HCT116 (cell line): ENCODE measurements around the gene THNSL1.

Experiments
- EZH2 ChIP-seq: fragments of 200-600 bp; sonication (generic); IDR thresholded peaks from 2 replicates; pipeline ENCODE4 v1.6.1; 2017; ENCODE audit warnings: antibody characterized with exemption, mixed run types
- EZH2phosphoT487 ChIP-seq: fragments of 200-600 bp; IDR thresholded peaks from 2 replicates; pipeline ENCODE4 v1.6.1; 2018; ENCODE audit warnings: antibody characterized with exemption, borderline replicate concordance
- POLR2A ChIP-seq: IDR thresholded peaks from 2 replicates; pipeline ENCODE4 v1.7.0; 2011; ENCODE audit warnings: borderline replicate concordance; ENCODE audit not compliant: insufficient read depth, insufficient read length; ENCODE audit errors: extremely low read depth
- POLR2AphosphoS5 ChIP-seq: IDR thresholded peaks from 2 replicates; pipeline ENCODE4 v1.6.1; 2011; ENCODE audit warnings: mild to moderate bottlenecking, low read depth, low read length, moderate library complexity
- RAD21 ChIP-seq: IDR thresholded peaks from 2 replicates; pipeline ENCODE4 v1.6.1; 2012; ENCODE audit warnings: low read depth, mild to moderate bottlenecking
- SIN3A ChIP-seq: IDR thresholded peaks from 2 replicates; pipeline ENCODE4 v1.6.1; 2012; ENCODE audit warnings: low read depth
- SP1 ChIP-seq: IDR thresholded peaks from 2 replicates; pipeline ENCODE4 v1.6.1; 2012; ENCODE audit warnings: low read depth
- YY1 ChIP-seq: IDR thresholded peaks from 2 replicates; pipeline ENCODE4 v1.6.1; 2011; ENCODE audit warnings: low read length, low read depth, moderate library complexity, mild to moderate bottlenecking; ENCODE audit not compliant: insufficient replicate concordance; ENCODE audit errors: extremely low read depth
- TF ChIP-seq, protein P1 (sequence below), 3 experiments: fragments of 200-600 bp in 1 of 3; sonication (generic) in 1 of 3; IDR thresholded peaks in 2 of 3; conservative IDR thresholded peaks in 1 of 3; 2 replicates each; pipeline ENCODE4 v1.5.1; 2012 to 2017; ENCODE audit warnings: low read depth in 2 of 3, low read length in 2 of 3, antibody characterized with exemption in 1 of 3, borderline replicate concordance in 1 of 3, control low read depth in 1 of 3, mild to moderate bottlenecking in 1 of 3, mixed read lengths in 1 of 3, mixed run types in 1 of 3, moderate library complexity in 1 of 3; ENCODE audit not compliant: insufficient read depth in 1 of 3
- TF ChIP-seq, protein P2 (sequence below): IDR thresholded peaks from 2 replicates; pipeline ENCODE4 v1.6.1; 2011; ENCODE audit warnings: mild to moderate bottlenecking, low read length, moderate library complexity; ENCODE audit not compliant: insufficient replicate concordance; ENCODE audit errors: extremely low read depth
- TF ChIP-seq, protein P3 (sequence below): IDR thresholded peaks from 2 replicates; pipeline ENCODE4 v1.6.1; 2012; ENCODE audit warnings: low read depth

DNA sequence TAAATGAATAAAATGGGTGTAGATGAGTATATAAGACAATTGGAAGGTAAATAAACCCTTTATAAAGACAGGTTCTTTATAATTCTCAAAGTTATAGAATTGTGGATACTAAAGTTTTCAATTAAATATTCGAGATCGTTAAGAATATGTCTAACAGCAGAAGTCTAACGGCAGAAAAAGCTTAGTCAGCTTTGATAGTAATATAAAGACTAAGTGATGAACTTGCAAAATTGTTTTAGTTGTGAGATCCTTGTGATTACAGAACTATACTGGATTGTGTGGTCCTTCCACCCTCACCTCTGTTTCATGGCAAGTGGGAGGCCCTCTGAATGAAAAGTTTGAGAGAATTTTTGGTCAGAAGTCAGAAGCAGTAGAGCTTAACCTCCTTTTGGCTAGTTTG is 2.3 kb downstream of the THNSL1 start:
- TF ChIP-seq, protein P1, sequence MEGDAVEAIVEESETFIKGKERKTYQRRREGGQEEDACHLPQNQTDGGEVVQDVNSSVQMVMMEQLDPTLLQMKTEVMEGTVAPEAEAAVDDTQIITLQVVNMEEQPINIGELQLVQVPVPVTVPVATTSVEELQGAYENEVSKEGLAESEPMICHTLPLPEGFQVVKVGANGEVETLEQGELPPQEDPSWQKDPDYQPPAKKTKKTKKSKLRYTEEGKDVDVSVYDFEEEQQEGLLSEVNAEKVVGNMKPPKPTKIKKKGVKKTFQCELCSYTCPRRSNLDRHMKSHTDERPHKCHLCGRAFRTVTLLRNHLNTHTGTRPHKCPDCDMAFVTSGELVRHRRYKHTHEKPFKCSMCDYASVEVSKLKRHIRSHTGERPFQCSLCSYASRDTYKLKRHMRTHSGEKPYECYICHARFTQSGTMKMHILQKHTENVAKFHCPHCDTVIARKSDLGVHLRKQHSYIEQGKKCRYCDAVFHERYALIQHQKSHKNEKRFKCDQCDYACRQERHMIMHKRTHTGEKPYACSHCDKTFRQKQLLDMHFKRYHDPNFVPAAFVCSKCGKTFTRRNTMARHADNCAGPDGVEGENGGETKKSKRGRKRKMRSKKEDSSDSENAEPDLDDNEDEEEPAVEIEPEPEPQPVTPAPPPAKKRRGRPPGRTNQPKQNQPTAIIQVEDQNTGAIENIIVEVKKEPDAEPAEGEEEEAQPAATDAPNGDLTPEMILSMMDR (IDR thresholded peaks at IDR 0.05 in 2 of 3, conservative IDR thresholded peaks at IDR 0.05 in 1 of 3; ENCODE audit: borderline replicate concordance in 1 of 3, insufficient read depth in 1 of 3, low read depth in 2 of 3, low read length in 2 of 3) = no peak
- TF ChIP-seq POLR2A (no peak), EZH2phosphoT487 (no peak), SP1 (no peak), POLR2AphosphoS5 (no peak), EZH2 (no peak), SIN3A (no peak), RAD21 (no peak), YY1 (no peak)
- TF ChIP-seq, protein P2, sequence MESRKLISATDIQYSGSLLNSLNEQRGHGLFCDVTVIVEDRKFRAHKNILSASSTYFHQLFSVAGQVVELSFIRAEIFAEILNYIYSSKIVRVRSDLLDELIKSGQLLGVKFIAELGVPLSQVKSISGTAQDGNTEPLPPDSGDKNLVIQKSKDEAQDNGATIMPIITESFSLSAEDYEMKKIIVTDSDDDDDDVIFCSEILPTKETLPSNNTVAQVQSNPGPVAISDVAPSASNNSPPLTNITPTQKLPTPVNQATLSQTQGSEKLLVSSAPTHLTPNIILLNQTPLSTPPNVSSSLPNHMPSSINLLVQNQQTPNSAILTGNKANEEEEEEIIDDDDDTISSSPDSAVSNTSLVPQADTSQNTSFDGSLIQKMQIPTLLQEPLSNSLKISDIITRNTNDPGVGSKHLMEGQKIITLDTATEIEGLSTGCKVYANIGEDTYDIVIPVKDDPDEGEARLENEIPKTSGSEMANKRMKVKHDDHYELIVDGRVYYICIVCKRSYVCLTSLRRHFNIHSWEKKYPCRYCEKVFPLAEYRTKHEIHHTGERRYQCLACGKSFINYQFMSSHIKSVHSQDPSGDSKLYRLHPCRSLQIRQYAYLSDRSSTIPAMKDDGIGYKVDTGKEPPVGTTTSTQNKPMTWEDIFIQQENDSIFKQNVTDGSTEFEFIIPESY = no peak
- TF ChIP-seq, protein P3, sequence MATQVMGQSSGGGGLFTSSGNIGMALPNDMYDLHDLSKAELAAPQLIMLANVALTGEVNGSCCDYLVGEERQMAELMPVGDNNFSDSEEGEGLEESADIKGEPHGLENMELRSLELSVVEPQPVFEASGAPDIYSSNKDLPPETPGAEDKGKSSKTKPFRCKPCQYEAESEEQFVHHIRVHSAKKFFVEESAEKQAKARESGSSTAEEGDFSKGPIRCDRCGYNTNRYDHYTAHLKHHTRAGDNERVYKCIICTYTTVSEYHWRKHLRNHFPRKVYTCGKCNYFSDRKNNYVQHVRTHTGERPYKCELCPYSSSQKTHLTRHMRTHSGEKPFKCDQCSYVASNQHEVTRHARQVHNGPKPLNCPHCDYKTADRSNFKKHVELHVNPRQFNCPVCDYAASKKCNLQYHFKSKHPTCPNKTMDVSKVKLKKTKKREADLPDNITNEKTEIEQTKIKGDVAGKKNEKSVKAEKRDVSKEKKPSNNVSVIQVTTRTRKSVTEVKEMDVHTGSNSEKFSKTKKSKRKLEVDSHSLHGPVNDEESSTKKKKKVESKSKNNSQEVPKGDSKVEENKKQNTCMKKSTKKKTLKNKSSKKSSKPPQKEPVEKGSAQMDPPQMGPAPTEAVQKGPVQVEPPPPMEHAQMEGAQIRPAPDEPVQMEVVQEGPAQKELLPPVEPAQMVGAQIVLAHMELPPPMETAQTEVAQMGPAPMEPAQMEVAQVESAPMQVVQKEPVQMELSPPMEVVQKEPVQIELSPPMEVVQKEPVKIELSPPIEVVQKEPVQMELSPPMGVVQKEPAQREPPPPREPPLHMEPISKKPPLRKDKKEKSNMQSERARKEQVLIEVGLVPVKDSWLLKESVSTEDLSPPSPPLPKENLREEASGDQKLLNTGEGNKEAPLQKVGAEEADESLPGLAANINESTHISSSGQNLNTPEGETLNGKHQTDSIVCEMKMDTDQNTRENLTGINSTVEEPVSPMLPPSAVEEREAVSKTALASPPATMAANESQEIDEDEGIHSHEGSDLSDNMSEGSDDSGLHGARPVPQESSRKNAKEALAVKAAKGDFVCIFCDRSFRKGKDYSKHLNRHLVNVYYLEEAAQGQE = no peak
